ENCODE measurements around the gene PTGIS. TPM values are rescaled to one million over a fixed set of nuclear protein-coding genes. Genes with fewer than 3 reads are reported as not detected.
A peak's percentile ranks its signal among the peaks of the same experiment; 100 is the strongest.

The PTGIS gene
- total and polyA plus RNA-seq, 2 of the 4 experiments (the other 2 are of a cell fraction), result 1.6 to 2.6 TPM

- intact Hi-C loops (cut with micrococcal nuclease), result no loop called here
- H3K4me2 ChIP-seq (ENCODE audit: low read depth, low read length), result no peak overlapping the region
Observed at GRCh38 chr20:49517805-49518100, 50.2 kb downstream of the PTGIS start.

More at GRCh38 chr20:49517805-49518100, 50.2 kb downstream of the PTGIS start:
- no peak overlapping the region for H3K56ac ChIP-seq (ENCODE audit: extremely low read depth, insufficient read depth, low read length)
- H2AK5ac ChIP-seq (ENCODE audit: low read depth, low read length), result no peak overlapping the region
- in situ Hi-C loops (cut with MboI; ENCODE audit: low sequenced_read_pairs), result no loop called here
- DNase-seq, result no peak
- TF ChIP-seq RAD21 (IDR thresholded peaks at IDR 0.05; ENCODE audit: low read length) (no peak), BHLHE40 (IDR thresholded peaks at IDR 0.05; ENCODE audit: low read depth, low read length) (no peak), NFE2L2 (IDR thresholded peaks at IDR 0.05; ENCODE audit: low read depth, low read length) (no peak), RFX5 (IDR thresholded peaks at IDR 0.05; ENCODE audit: low read depth, low read length) (no peak), USF2 (IDR thresholded peaks at IDR 0.05; ENCODE audit: low read depth, low read length) (no peak), FOS (IDR thresholded peaks at IDR 0.05; ENCODE audit: low read depth, low read length) (no peak), CTCF (conservative IDR thresholded peaks at IDR 0.05; ENCODE audit: low read depth, low read length) (no peak), MAZ (IDR thresholded peaks at IDR 0.05; ENCODE audit: borderline replicate concordance, low read depth, low read length) (no peak), MAFK (IDR thresholded peaks at IDR 0.05; ENCODE audit: low read depth, low read length) (no peak), RCOR1 (IDR thresholded peaks at IDR 0.05; ENCODE audit: insufficient replicate concordance, low read length) (no peak), ELK1 (IDR thresholded peaks at IDR 0.05; ENCODE audit: borderline replicate concordance, low read depth, low read length) (no peak), POLR2A (IDR thresholded peaks at IDR 0.05; ENCODE audit: low read depth, low read length) (no peak), MXI1 (IDR thresholded peaks at IDR 0.05; ENCODE audit: borderline replicate concordance, low read depth, low read length) (no peak), CEBPB (IDR thresholded peaks at IDR 0.05; ENCODE audit: low read depth, low read length) (no peak), CHD1 (IDR thresholded peaks at IDR 0.05; ENCODE audit: low read depth, low read length) (no peak), SMC3 (IDR thresholded peaks at IDR 0.05; ENCODE audit: low read depth, low read length) (no peak)
- no peak overlapping the region for H2AK9ac ChIP-seq (replicated peaks; ENCODE audit: low read depth, low read length, poor library complexity)
- peak overlapping the region; percentile 17 for H2AFZ ChIP-seq (replicated peaks; ENCODE audit: low read length, poor library complexity)
- no peak overlapping the region for H4K8ac ChIP-seq (ENCODE audit: low read depth in 2 of 2, low read length in 2 of 2)
- peaks cover 14% of the 10 kb centered on the region for H3K27me3 ChIP-seq (ENCODE audit: control insufficient read depth, insufficient read depth, low read length)
- H4K91ac ChIP-seq (ENCODE audit: insufficient read depth, low read depth, low read length), result no peak overlapping the region
- H3K18ac ChIP-seq (ENCODE audit: low read depth, low read length), result no peak overlapping the region
- CTCF ChIA-PET, result no interaction called here
- H3K4ac ChIP-seq (ENCODE audit: low read depth, low read length), result no peak overlapping the region
- POLR2A ChIA-PET (ENCODE audit: unreplicated experiment), result no interaction called here
- WGBS, 2 experiments (ENCODE audit: extremely low coverage in 2 of 2, insufficient read length in 1 of 2), result 80% methylated on average over 1 of the region's 4 CpGs; no CpG with 5 or more reads in 1 of the 2 experiments
- no peaks in the 10 kb centered on the region for H3K4me1 ChIP-seq (ENCODE audit: control insufficient read depth, insufficient read depth, low read length)
- H2BK120ac ChIP-seq (ENCODE audit: low read depth, low read length), result no peak overlapping the region
- ATAC-seq (ENCODE audit: low read depth), result no peak
- H3K14ac ChIP-seq (replicated peaks; ENCODE audit: low read depth, low read length), result no peak overlapping the region
- no peaks in the 10 kb centered on the region for H3K9me1 ChIP-seq (ENCODE audit: insufficient read depth, low read length)
- no peak overlapping the region for H3K9ac ChIP-seq (ENCODE audit: low read depth, low read length)
- H4K5ac ChIP-seq (ENCODE audit: low read depth, low read length), result no peak overlapping the region
- no peaks in the 10 kb centered on the region for H3K79me1 ChIP-seq (ENCODE audit: low read depth in 1 of 2, low read length in 2 of 2)
- dilution Hi-C loops (cut with HindIII; ENCODE audit: low sequenced_read_pairs, unreplicated experiment), result no loop called here
- H2BK5ac ChIP-seq (ENCODE audit: low read depth, low read length, poor library complexity, severe bottlenecking), result no peak overlapping the region
- H4K20me1 ChIP-seq (ENCODE audit: insufficient read depth, low read length), result no peaks in the 10 kb centered on the region
- no peak overlapping the region for H3K4me3 ChIP-seq (ENCODE audit: insufficient read depth, low read depth, low read length)
- H3K23ac ChIP-seq (ENCODE audit: low read depth, low read length), result no peak overlapping the region
- H2BK15ac ChIP-seq (ENCODE audit: low read depth, low read length), result no peak overlapping the region
- BruUV-seq (replicated peaks), result no TSS peak
- no peak overlapping the region for H2BK20ac ChIP-seq (ENCODE audit: low read depth, low read length)
- no peaks in the 10 kb centered on the region for H3K36me3 ChIP-seq (ENCODE audit: control insufficient read depth, insufficient read depth, low read length)
- H3K27ac ChIP-seq (ENCODE audit: insufficient read depth, low read length), result no peak overlapping the region
- H3K9me3 ChIP-seq (ENCODE audit: control insufficient read depth, insufficient read depth, low read length), result no peaks in the 10 kb centered on the region
